Measurements from ENCODE around the gene DDAH1. TPM values are rescaled to one million over a fixed set of nuclear protein-coding genes. Genes with fewer than 3 reads are reported as not detected.

DDAH1 gene
- total RNA-seq, 4 donors from 2014 or later = 17.5 to 64.2 (median 40.0) TPM

DNA sequence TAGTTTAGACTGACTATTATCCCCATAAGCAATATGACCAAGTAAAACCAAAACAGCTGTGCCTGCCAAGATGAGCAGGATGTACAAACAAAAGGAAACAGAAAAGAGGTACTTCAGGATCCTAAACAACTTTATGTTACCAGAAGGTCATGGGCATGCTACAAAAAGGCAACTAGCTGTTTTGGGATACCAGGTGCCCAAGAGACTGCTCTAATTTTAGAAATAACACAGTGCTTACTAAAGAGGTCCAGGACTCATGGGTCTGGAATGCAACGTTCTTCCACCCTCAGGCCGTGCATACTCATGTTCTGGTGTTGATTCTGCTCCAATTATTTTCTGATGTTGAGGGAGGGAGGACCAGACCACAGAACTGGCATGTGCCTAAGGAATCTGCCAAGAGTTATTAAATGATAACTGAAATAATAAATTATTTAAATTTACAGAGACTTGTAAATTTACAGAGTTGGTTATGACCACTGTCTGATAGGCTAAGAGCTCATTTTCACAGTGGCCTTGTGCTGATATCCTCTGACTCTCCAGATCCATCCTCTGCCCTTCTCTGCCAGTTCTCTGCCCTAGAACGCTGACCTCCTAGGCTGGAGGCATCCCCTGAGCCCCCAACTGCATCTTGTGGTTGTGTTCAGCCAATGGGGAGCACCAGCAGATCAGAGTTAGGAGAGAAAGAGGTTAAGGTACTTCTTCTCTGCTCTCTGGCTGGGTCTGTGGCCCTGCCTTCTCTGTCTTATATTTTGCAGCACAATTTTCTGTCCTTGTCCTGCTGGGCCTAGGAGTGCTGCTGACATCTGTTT lies 150.9 kb downstream of the DDAH1 start:
- peak in 1 of 2 donors; percentile 15 for DNase-seq
- peak overlapping the region in 2 of 3 donors; percentile 43 to 55 for H3K27ac ChIP-seq
- 39 to 45% methylated on average over 3 of the region's 3 CpGs for WGBS, 2 donors
- no peaks in the 10 kb centered on the region for H3K27me3 ChIP-seq
- no peaks in the 10 kb centered on the region for H3K9me3 ChIP-seq
- no peak overlapping the region for H3K4me3 ChIP-seq (replicated peaks in 1 of 3)
- intact Hi-C loops (cut with DNase I) = no loop called here
- no peaks in the 10 kb centered on the region for H3K36me3 ChIP-seq
- TF ChIP-seq, protein P1, sequence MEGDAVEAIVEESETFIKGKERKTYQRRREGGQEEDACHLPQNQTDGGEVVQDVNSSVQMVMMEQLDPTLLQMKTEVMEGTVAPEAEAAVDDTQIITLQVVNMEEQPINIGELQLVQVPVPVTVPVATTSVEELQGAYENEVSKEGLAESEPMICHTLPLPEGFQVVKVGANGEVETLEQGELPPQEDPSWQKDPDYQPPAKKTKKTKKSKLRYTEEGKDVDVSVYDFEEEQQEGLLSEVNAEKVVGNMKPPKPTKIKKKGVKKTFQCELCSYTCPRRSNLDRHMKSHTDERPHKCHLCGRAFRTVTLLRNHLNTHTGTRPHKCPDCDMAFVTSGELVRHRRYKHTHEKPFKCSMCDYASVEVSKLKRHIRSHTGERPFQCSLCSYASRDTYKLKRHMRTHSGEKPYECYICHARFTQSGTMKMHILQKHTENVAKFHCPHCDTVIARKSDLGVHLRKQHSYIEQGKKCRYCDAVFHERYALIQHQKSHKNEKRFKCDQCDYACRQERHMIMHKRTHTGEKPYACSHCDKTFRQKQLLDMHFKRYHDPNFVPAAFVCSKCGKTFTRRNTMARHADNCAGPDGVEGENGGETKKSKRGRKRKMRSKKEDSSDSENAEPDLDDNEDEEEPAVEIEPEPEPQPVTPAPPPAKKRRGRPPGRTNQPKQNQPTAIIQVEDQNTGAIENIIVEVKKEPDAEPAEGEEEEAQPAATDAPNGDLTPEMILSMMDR (IDR thresholded peaks at IDR 0.05) = no peak
- TF ChIP-seq POLR2A (IDR thresholded peaks at IDR 0.05) = no peak
- H3K4me1 ChIP-seq = peaks cover 7 to 14% of the 10 kb centered on the region in 2 donors

DNA sequence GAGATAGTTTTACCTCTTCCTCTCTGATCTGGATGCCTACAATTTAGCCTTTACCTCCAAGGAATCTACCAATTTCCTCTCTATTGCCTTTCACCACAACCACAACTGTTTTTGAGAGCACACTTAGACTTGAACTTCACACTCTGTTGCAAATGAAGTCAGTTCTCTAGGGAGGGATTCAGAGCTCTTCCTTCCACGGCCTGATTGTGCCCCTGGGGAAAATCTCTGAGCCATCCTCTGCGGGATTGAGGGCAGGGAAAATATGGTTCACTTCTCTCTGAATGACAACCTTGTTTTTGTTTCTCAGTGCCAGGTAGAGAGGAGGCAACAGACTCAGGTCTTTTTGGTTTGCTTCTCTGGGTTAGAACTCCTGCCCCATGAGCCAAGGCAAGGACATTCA lies 153.1 kb downstream of the DDAH1 start:
- Histone ChIP-seq H3K27ac (no peak overlapping the region), H3K4me1 (peaks cover 7 to 19% of the 10 kb centered on the region in 2 donors), H3K36me3 (no peaks in the 10 kb centered on the region), H3K9me3 (no peaks in the 10 kb centered on the region), H3K4me3 (replicated peaks in 1 of 3) (no peak overlapping the region), H3K27me3 (no peaks in the 10 kb centered on the region)
- DNase-seq = no peak
- intact Hi-C loops (cut with DNase I) = no loop called here
- TF ChIP-seq, protein P1 (IDR thresholded peaks at IDR 0.05) = no peak
- TF ChIP-seq POLR2A (IDR thresholded peaks at IDR 0.05) = no peak
- 33 to 35% methylated on average over 2 of the region's 2 CpGs for WGBS, 2 donors

DNA sequence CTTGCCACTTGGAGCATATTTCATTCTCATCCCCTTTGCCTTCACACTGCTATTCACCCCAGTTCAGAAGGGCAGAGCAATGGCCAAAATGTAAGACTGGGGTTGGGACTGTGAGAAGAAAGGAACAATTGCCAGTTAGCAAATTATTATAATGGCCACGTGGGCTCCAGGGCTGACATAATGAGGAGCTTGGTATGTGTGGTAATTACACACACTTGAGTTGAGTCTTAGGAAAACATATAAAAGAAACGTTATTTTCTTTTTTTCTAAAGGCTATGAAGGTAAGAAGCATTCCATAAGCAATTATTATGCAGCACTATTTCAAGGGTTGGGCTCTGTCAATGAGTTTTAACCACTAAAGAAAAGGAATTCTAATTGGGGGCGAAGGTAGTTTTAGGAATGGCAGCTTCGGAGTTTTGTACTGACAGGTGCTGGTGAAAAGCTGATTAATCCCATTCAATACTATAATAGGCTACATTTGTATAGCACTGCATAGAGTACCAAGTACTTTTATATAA lies 156.1 kb downstream of the DDAH1 start:
- Histone ChIP-seq H3K27ac (no peak overlapping the region), H3K4me3 (replicated peaks in 1 of 3) (no peak overlapping the region), H3K9me3 (no peaks in the 10 kb centered on the region), H3K27me3 (no peaks in the 10 kb centered on the region), H3K4me1 (peaks cover 1 to 9% of the 10 kb centered on the region in 2 donors), H3K36me3 (no peaks in the 10 kb centered on the region)
- DNase-seq = no peak
- 61 to 66% methylated on average over 4 of the region's 4 CpGs for WGBS, 2 donors
- TF ChIP-seq POLR2A (IDR thresholded peaks at IDR 0.05) = no peak
- intact Hi-C loops (cut with DNase I) = loop anchor here (10.0 kb wide), 3 partner anchors 196 to 576 kb away; partner anchors contain the start of gene CCN1

DNA sequence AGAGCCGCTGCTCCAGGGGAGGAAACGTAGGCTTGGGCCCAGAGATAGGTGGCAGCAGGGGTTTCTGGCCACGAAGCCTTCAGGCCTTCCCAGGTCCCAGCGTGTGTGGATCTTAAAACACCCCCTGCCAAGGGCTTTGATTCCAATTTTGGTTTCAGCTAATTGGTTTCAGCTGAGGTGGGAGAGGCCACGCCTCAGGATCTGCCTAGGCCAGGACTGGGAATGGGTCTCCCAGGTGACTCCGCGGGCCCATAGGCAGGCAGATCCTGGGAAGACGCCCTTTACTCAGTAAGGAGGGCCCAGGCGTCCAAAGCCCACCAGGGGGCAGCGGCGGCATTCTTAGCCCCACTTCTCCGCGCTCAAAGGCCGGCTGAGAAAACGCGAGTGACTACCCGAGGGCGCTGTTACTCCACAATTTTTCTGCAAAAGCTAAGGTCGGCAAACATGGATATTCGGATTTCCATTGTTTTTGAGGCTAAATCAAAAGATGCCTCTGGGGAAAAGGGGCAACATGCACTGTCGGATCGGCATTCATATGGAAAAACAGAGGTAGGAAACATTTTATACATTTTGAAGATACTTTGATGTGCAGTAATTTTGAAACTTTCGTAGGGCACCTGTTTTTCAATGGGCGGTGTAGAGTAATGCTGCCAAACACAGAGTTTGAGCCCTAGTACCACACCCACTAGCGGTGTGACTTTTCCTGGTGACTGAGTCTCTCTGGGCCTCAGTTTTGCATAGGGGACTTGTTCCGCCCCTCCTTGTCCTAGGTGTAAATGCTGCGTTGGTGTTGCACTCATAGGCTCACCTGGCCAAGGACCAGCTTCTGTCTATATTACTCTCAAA lies 156.7 kb downstream of the DDAH1 start:
- Histone ChIP-seq H3K4me3 (replicated peaks in 1 of 3) (no peak overlapping the region), H3K27ac (no peak overlapping the region), H3K9me3 (no peaks in the 10 kb centered on the region), H3K4me1 (peaks cover 0 to 5% of the 10 kb centered on the region in 2 donors), H3K27me3 (no peaks in the 10 kb centered on the region), H3K36me3 (no peaks in the 10 kb centered on the region)
- TF ChIP-seq, protein P1 (IDR thresholded peaks at IDR 0.05) = peak; percentile 84 to 99 (median 95)
- no peak for TF ChIP-seq POLR2A (IDR thresholded peaks at IDR 0.05)
- DNase-seq = peak; percentile 89 to 92
- intact Hi-C loops (cut with DNase I) = loop anchor here (2.0 to 10.0 kb wide), 4 partner anchors 197 to 577 kb away; partner anchors contain the start of gene CCN1
- WGBS, 2 donors = 24 to 30% methylated on average over 20 to 27 of the region's 27 CpGs

DNA sequence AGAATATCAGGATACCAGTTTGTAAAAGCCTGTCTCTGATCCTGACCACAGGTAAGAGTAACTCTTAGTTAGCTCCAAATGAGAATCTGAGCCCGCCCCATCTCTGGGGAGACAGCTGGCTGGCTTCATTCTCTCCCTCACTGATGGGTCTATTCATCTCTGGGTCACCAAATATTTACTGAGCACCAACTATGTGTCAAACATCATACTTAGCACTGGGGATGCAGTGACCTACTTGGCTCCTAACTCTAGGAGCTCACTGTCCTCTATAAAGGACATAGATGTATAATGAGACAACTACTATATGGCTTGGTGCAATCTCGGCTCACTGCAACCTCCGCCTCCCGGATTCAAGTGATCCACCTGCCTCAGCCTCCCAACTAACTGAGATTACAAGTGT lies 158.7 kb downstream of the DDAH1 start:
- no peak for TF ChIP-seq POLR2A (IDR thresholded peaks at IDR 0.05)
- TF ChIP-seq, protein P1 (IDR thresholded peaks at IDR 0.05) = no peak
- intact Hi-C loops (cut with DNase I) = loop anchor here (2.0 to 10.0 kb wide), 4 partner anchors 199 to 579 kb away; partner anchors contain the start of gene CCN1
- Histone ChIP-seq H3K4me1 (peaks cover 0 to 5% of the 10 kb centered on the region in 2 donors), H3K36me3 (no peaks in the 10 kb centered on the region), H3K27me3 (no peaks in the 10 kb centered on the region), H3K4me3 (replicated peaks in 1 of 3) (no peak overlapping the region), H3K9me3 (no peaks in the 10 kb centered on the region), H3K27ac (no peak overlapping the region)
- no peak for DNase-seq
- 90 to 100% methylated on average over 4 of the region's 4 CpGs for WGBS, 2 donors
